A549 treated with AZD2906 at 1 μM for 4 hours (cell line): ENCODE data around the gene SMCP. TPM values are rescaled to one million over a fixed set of nuclear protein-coding genes. Genes with fewer than 3 reads are reported as not detected.

Experiments
- total RNA-seq: library from RNA; stranded (reverse); fragments of 200-300 nt; extraction: Qiagen RNA extraction; gene quantifications from 5 replicates; pipeline ENCODE4 v1.2.3, GENCODE V29; 2022

Gene SMCP
- not detected in 5 replicates for total RNA-seq

GRCh38 chr1:152878042-152878441, at the start of gene SMCP:
Gene SMCP (plus strand): TSS chr1:152878322. CDS start chr1:152884423, 6,101 bp downstream.

GRCh38 chr1:152842556-152842955, 35.6 kb upstream of the SMCP start, which contains the start of gene LCE6A:
Gene LCE6A (plus strand): TSS chr1:152842856. CDS start chr1:152843521, 665 bp downstream.

GRCh38 chr1:152859696-152860095, 18.4 kb upstream of the SMCP start, which contains the start of gene LCE7A:
Gene LCE7A (plus strand): TSS chr1:152859996. CDS start chr1:152860698, 702 bp downstream.

GRCh38 chr1:152907686-152908601, 29.8 kb downstream of the SMCP start, which contains the start of gene IVL:
Gene IVL (plus strand): TSS chr1:152908546. CDS start chr1:152909798, 1,252 bp downstream.

Other genes starting within 250 kb of the SMCP start
- not detected in 5 replicates for gene LCE2D, start 214.9 kb upstream of the SMCP start, total RNA-seq
- not detected in 5 replicates for gene LCE2C, start 203.0 kb upstream of the SMCP start, total RNA-seq
- gene LCE2B, start 192.2 kb upstream of the SMCP start, total RNA-seq = not detected in 5 replicates
- gene LCE2A, start 180.0 kb upstream of the SMCP start, total RNA-seq = not detected in 5 replicates
- gene LCE4A, start 170.2 kb upstream of the SMCP start, total RNA-seq = not detected in 5 replicates
- not detected in 5 replicates for gene KPRP, start 120.3 kb upstream of the SMCP start, total RNA-seq
- gene LCE1F, start 103.2 kb upstream of the SMCP start, total RNA-seq = not detected in 5 replicates
- 0.32 TPM in 1 of 5 replicates, not detected in the others for gene LCE1E, start 92.1 kb upstream of the SMCP start, total RNA-seq
- gene LCE1D, start 81.6 kb upstream of the SMCP start, total RNA-seq = not detected in 5 replicates
- gene LCE1C, start 71.7 kb upstream of the SMCP start, total RNA-seq = 0.22 TPM in 1 of 5 replicates, not detected in the others
- 0.06 to 0.10 TPM (median 0.08 TPM) in 3 of 5 replicates, not detected in the others for gene LCE1B, start 66.4 kb upstream of the SMCP start, total RNA-seq
- not detected in 5 replicates for gene LCE1A, start 50.8 kb upstream of the SMCP start, total RNA-seq
- gene LCE6A, start 35.5 kb upstream of the SMCP start, total RNA-seq = not detected in 5 replicates
- gene LCE7A, start 18.3 kb upstream of the SMCP start, total RNA-seq = not detected in 5 replicates
- gene IVL, start 30.2 kb downstream of the SMCP start, total RNA-seq = 0.06 to 0.18 TPM (median 0.11 TPM) in 4 of 5 replicates, not detected in the other
- gene SPRR5, start 68.9 kb downstream of the SMCP start, total RNA-seq = not detected in 5 replicates
- not detected in 5 replicates for gene SPRR4, start 92.3 kb downstream of the SMCP start, total RNA-seq
- not detected in 5 replicates for gene SPRR1A, start 105.8 kb downstream of the SMCP start, total RNA-seq
- not detected in 5 replicates for gene SPRR3, start 123.4 kb downstream of the SMCP start, total RNA-seq
- not detected in 5 replicates for gene SPRR1B, start 152.9 kb downstream of the SMCP start, total RNA-seq
- gene SPRR2D, start 162.8 kb downstream of the SMCP start, total RNA-seq = not detected in 5 replicates
- not detected in 5 replicates for gene SPRR2A, start 179.2 kb downstream of the SMCP start, total RNA-seq
- gene SPRR2B, start 193.3 kb downstream of the SMCP start, total RNA-seq = not detected in 5 replicates
- not detected in 5 replicates for gene SPRR2E, start 216.2 kb downstream of the SMCP start, total RNA-seq
- gene SPRR2F, start 235.2 kb downstream of the SMCP start, total RNA-seq = not detected in 5 replicates